Heart right ventricle (tissue), 16 donors: ENCODE measurements around the gene NPHP4. TPM values are rescaled to one million over a fixed set of nuclear protein-coding genes. Genes with fewer than 3 reads are reported as not detected.

Experiments
- ATAC-seq, 8 donors: fragments of 200-7000 bp; cut with Tn5 transposase; one replicate each; pipeline ENCODE4 v1.9.1; 2020; ENCODE audit warnings: mild to moderate bottlenecking in 8 of 8, moderate library complexity in 8 of 8, moderate number of reproducible peaks in 1 of 8
- DNase-seq, 2 donors: peaks; one replicate each; pipeline ENCODE4 v3.0.0-alpha.2; 2020
- H3K27ac ChIP-seq, 10 donors: fragments of 200-600 bp; sonication (generic) in 2 of 10; one replicate each; pipeline versions ENCODE4 v1.5.0 to v1.8.0; 2020 to 2022; ENCODE audit warnings: mild to moderate bottlenecking in 3 of 10
- H3K27me3 ChIP-seq, 7 donors: fragments of 200-600 bp; one replicate each; pipeline ENCODE4 v1.8.0; 2021 to 2022; ENCODE audit warnings: mild to moderate bottlenecking in 2 of 7
- H3K36me3 ChIP-seq, 9 donors: fragments of 200-600 bp; sonication (generic) in 1 of 9; one replicate each; pipeline versions ENCODE4 v1.5.0 to v1.8.0; 2020 to 2022; ENCODE audit warnings: mild to moderate bottlenecking in 2 of 9
- H3K4me1 ChIP-seq, 9 donors: fragments of 200-600 bp; sonication (generic) in 1 of 9; one replicate each; pipeline versions ENCODE4 v1.5.0 to v1.8.0; 2020 to 2022; ENCODE audit warnings: mild to moderate bottlenecking in 4 of 9
- H3K4me3 ChIP-seq, 10 donors: fragments of 200-600 bp; sonication (generic) in 2 of 10; one replicate each; pipeline versions ENCODE4 v1.5.0 to v1.8.0; 2020 to 2022; ENCODE audit warnings: mild to moderate bottlenecking in 7 of 10, moderate library complexity in 2 of 10
- H3K9me3 ChIP-seq, 11 donors: fragments of 200-600 bp in 10 of 11; sonication (generic) in 2 of 11; one replicate each; pipeline versions ENCODE4 v1.5.0 to v1.8.0; 2013 to 2022; ENCODE audit warnings: mild to moderate bottlenecking in 2 of 11, control low read depth in 1 of 11, moderate library complexity in 1 of 11
- CTCF ChIP-seq, 9 donors: fragments of 200-600 bp; sonication (generic) in 2 of 9; IDR thresholded peaks; one replicate each; pipeline versions ENCODE4 v1.5.0 to v1.8.0; 2021 to 2022; ENCODE audit warnings: antibody characterized with exemption in 9 of 9, mild to moderate bottlenecking in 5 of 9, moderate library complexity in 1 of 9
- WGBS, 2 donors: extraction: QIAGEN DNeasy Blood & Tissue Kit; methylation state at CpG; one replicate each; pipeline ENCODE4 v1.1.7; 2013; ENCODE audit warnings: inconsistent platforms in 1 of 2; 5-methylcytosine and 5-hydroxymethylcytosine counted together
- intact Hi-C, 10 donors: fragments of 100-400 bp; cut with DNase I; formaldehyde crosslinking; loops; one replicate each; pipeline versions ENCODE4 v1.11.1 to v1.14.2; 2022
- long read RNA-seq, 3 donors: library from polyadenylated mRNA; unstranded; transcript quantifications; one replicate each; pipeline ENCODE4 v2.0.0, GENCODE V29; 2020 to 2021
- polyA plus RNA-seq, 2 donors: library from polyadenylated mRNA; stranded (reverse); fragments of 200-250 nt; gene quantifications; one replicate each; pipeline ENCODE4 v1.2.3, GENCODE V29; 2013
- total RNA-seq, 10 donors: library from RNA; stranded (reverse); fragmentation: NEBNext Ultra II Directional in 3 of 10; extraction: Animal tissue kit (Norgen Biotek cat#: 25700) in 3 of 10; gene quantifications; one replicate each; pipeline versions ENCODE4 v1.2.1 to v1.2.4, GENCODE V29; 2021 to 2023
- donor health status: Arrhythmogenic right ventricular cardiomyopathy.
- donor health status: ischemic (EF 13 %, LVEDD 7.1; RV severe dilation, severe dysfunction).
- donor health status: healthy with polysubstance abuse.
- donor health status: DM: no; HTN: yes; CAD: no.
- donor health status: DM: no; HTN: no; CAD: no.
- donor health status: ischemic (EF 25% LVEDD 6.9; RV normal size, moderate dysfunction).
- donor health status: ischemic (EF 25% LVEDD 5.7; RV mildly dilated, moderate dysfunction).
- donor health status: healthy.
- donor health status: DM: yes; HTN: yes; CAD: no.
- donor health status: Ischemic cardiomyopathy.
- donor health status: ischemic (EF 35%, LVEDD 5.7; RV mildly dilated, moderate dysfunction).
- donor health status: nonischemic (EF 11% LVEDD 7.7; RV severe dilation, severe dysfunction).
- donor health status: DM: yes; HTN: yes; CAD: no.
- donor health status: PGD.
- donor health status: ischemic (EF 29% LVEDD 5.4; RV normal size, mild dysfunction).
- donor health status: nonischemic (EF 23%, LVEDD 6.1; RV moderate dilation, normal function).

Gene NPHP4
- total RNA-seq (1 to 10 TPM; 2.4 to 5.7 (median 3.3) TPM), polyA plus RNA-seq (1 to 10 TPM; 2.4 to 3.8 TPM)
- long read RNA-seq, donor 1, partial matches to known transcripts = 2 of 4 reads
- long read RNA-seq, donor 1, other reads (novel, unspliced or antisense) = 2 of 4 reads
- long read RNA-seq, donor 2, partial matches to known transcripts = 6 of 12 reads
- long read RNA-seq, donor 2, other reads (novel, unspliced or antisense) = 6 of 12 reads
- long read RNA-seq, donor 3, partial matches to known transcripts = 1 of 8 reads
- long read RNA-seq, donor 3, other reads (novel, unspliced or antisense) = 7 of 8 reads

- intact Hi-C loops = loop anchor here in 1 of 10 donors (5.0 kb wide), 1 partner anchor 215 kb away; the partner anchor contains the start of gene RNF207
- WGBS, 2 donors = 0 to 1% methylated on average over 88 to 94 of the region's 94 CpGs
- Histone ChIP-seq H3K27ac (peak within 1 kb of the TSS; percentile 55 to 96 (median 92)), H3K36me3 (no peaks in the 10 kb centered on the region), H3K9me3 (no peaks in the 10 kb centered on the region), H3K4me3 (peak within 1 kb of the TSS; percentile 43 to 92 (median 80)), H3K4me1 (peaks cover 6 to 35% (median 19%) of the 10 kb centered on the region in 9 donors), H3K27me3 (no peaks in the 10 kb centered on the region)
- peak; percentile 95 to 99 (median 98) for ATAC-seq
- TF ChIP-seq CTCF (IDR thresholded peaks at IDR 0.05) = peak in 4 of 9 donors; percentile 8 to 34 (median 32)
- DNase-seq = peak; percentile 99 to 100
Measured at GRCh38 chr1:5992026-5992813, at the start of gene NPHP4. NPHP4 (minus strand) TSS chr1:5992425; CDS start chr1:5986289, 6,136 bp downstream.

DNA sequence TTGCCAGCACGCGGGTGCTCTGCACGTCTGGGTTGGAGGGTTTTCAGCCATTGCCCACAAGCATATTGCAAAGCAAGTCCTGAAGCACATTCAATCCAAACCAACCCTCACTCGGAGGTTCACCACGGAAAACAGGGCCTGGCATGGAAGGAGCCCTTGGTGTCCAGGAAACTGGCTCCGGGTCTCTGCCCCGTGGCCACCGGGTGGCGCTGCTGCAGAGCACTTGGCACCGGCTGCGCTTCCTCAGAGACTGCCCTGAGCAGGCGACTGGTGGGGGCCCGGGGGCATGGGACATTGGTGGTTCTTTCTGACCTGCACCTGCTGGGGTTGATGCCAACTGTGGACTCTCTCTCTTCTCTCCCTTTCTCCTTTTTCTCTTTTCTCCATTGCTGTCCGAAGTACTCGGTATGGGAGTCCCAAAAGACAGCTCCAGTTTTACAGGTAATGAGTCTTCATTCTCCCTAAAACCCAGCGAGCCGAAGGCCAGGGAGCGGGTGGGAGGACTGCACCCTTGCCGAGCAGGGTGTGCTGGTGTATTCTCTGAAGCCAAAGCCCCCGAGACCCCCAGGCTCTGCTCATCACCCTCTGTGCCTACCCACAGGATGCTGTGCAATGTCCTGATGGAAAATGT lies 49.3 kb upstream of the NPHP4 start:
- peak in 1 of 2 donors; percentile 40 for DNase-seq
- peaks cover 0 to 67% (median 0%) of the 10 kb centered on the region in 9 donors for H3K36me3 ChIP-seq
- peak in 5 of 8 donors; percentile 39 to 65 (median 42) for ATAC-seq
- H3K27ac ChIP-seq = no peak overlapping the region
- no peaks in the 10 kb centered on the region for H3K27me3 ChIP-seq
- H3K9me3 ChIP-seq = no peaks in the 10 kb centered on the region
- intact Hi-C loops = loop anchor here in 2 of 10 donors (5.0 to 10.0 kb wide), 3 partner anchors 133 to 303 kb away; partner anchors contain the start of gene HES3 (in 1 of the 2)
- no peak overlapping the region for H3K4me3 ChIP-seq
- peaks cover 0 to 15% (median 0%) of the 10 kb centered on the region in 9 donors for H3K4me1 ChIP-seq
- WGBS, 2 donors = 49 to 61% methylated on average over 20 of the region's 20 CpGs
- peak in 8 of 9 donors; percentile 21 to 66 (median 56) for TF ChIP-seq CTCF (IDR thresholded peaks at IDR 0.05)

DNA sequence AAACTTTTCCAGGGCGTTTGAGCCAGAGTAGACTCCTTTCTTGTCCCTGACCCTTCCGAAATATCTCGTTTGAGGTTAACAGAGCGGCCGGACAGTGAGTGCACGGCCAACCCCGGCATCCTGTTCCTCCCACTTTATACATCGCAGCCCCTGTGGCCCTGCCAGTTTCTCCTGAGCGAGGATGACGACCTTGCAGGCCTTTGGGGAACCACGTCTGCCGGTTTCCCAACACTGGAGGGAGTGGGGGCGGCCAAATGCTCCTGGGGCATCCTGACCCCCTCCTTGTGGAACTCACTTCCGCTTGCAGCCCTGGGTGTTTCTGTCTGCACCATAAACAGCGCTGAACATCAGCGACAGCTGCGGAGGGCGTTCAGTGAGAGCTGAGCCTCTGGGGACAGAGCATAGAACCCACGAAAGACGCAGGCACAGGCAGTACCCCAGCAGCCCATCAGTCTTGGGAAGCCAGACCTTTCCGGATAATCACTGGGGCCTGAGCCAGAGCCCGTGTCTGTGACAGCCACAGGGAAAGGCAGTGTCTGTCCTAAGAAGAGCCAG lies 48.7 kb upstream of the NPHP4 start:
- no peak overlapping the region for H3K27ac ChIP-seq
- WGBS, 2 donors = 84 to 88% methylated on average over 22 of the region's 22 CpGs
- H3K36me3 ChIP-seq = peaks cover 0 to 61% (median 0%) of the 10 kb centered on the region in 9 donors
- H3K27me3 ChIP-seq = no peaks in the 10 kb centered on the region
- ATAC-seq = peak in 2 of 8 donors; percentile 17
- no peak overlapping the region for H3K4me3 ChIP-seq
- TF ChIP-seq CTCF (IDR thresholded peaks at IDR 0.05) = no peak
- intact Hi-C loops = loop anchor here in 2 of 10 donors (5.0 to 10.0 kb wide), 3 partner anchors 134 to 304 kb away; partner anchors contain the start of gene HES3 (in 1 of the 2)
- peaks cover 0 to 15% (median 0%) of the 10 kb centered on the region in 9 donors for H3K4me1 ChIP-seq
- DNase-seq = no peak
- H3K9me3 ChIP-seq = no peaks in the 10 kb centered on the region
